Activated CD4-positive, alpha-beta T cell treated with anti-CD3 and anti-CD28 coated beads, Interleukin-2, amount 50 U/mL, for 16 hours (primary cell): ENCODE results near the gene RTL1.
A peak's percentile ranks its signal among the peaks of the same experiment; 100 is the strongest.

Source experiments
- DNase-seq: peaks from one replicate; pipeline ENCODE4 v3.0.0-alpha.2; 2020

RTL1 gene

GRCh38 chr14:100881211-100882025, 22.1 kb downstream of the RTL1 start:
- DNase-seq = no peak

GRCh38 chr14:100880271-100881101, 23.0 kb downstream of the RTL1 start:
- DNase-seq = no peak

- no peak for DNase-seq
Observed at GRCh38 chr14:100879782-100880181, 23.7 kb downstream of the RTL1 start.

GRCh38 chr14:100879194-100879593, 24.3 kb downstream of the RTL1 start:
- DNase-seq = no peak

GRCh38 chr14:100878271-100879146, 25.0 kb downstream of the RTL1 start:
- no peak for DNase-seq

- DNase-seq = no peak
Observed at GRCh38 chr14:100875861-100876590, 27.5 kb downstream of the RTL1 start.

GRCh38 chr14:100875126-100875525, 28.4 kb downstream of the RTL1 start:
- DNase-seq = no peak

- no peak for DNase-seq
Observed at GRCh38 chr14:100874411-100875091, 29.0 kb downstream of the RTL1 start.

GRCh38 chr14:100874051-100874410, 29.5 kb downstream of the RTL1 start:
- DNase-seq = no peak

- DNase-seq = no peak
Observed at GRCh38 chr14:100873096-100873482, 30.4 kb downstream of the RTL1 start.

- DNase-seq = no peak
Observed at GRCh38 chr14:100872259-100873095, 31.0 kb downstream of the RTL1 start.

- DNase-seq = peak; percentile 2
Observed at GRCh38 chr14:100871234-100872186, 32.0 kb downstream of the RTL1 start.

- DNase-seq = no peak
Observed at GRCh38 chr14:100868621-100869370, 34.7 kb downstream of the RTL1 start.

- no peak for DNase-seq
Observed at GRCh38 chr14:100867631-100868315, 35.7 kb downstream of the RTL1 start.

GRCh38 chr14:100866666-100867630, 36.6 kb downstream of the RTL1 start:
- DNase-seq = no peak

- DNase-seq = no peak
Observed at GRCh38 chr14:100865682-100866591, 37.6 kb downstream of the RTL1 start.
